Glutamatergic neuron (in vitro differentiated cells): ENCODE measurements around the gene FCSK. TPM values are rescaled to one million over a fixed set of nuclear protein-coding genes. Genes with fewer than 3 reads are reported as not detected.
A peak's percentile ranks its signal among the peaks of the same experiment; 100 is the strongest.

Experiments used
- DNase-seq: peaks from one replicate; pipeline ENCODE4 v3.0.0; 2022
- H3K27ac Mint-ChIP-seq: one replicate; pipeline ENCODE4 v1.8.0; 2020; ENCODE audit warnings: mild to moderate bottlenecking, mixed read lengths, inconsistent platforms; ENCODE audit not compliant: unreplicated experiment
- H3K27me3 Mint-ChIP-seq: one replicate; pipeline ENCODE4 v1.8.0; 2020; ENCODE audit warnings: mild to moderate bottlenecking, moderate library complexity, mixed read lengths, inconsistent platforms; ENCODE audit not compliant: unreplicated experiment
- H3K36me3 Mint-ChIP-seq: one replicate; pipeline ENCODE4 v1.8.0; 2020; ENCODE audit warnings: mild to moderate bottlenecking, mixed read lengths, inconsistent platforms; ENCODE audit not compliant: unreplicated experiment
- H3K4me1 Mint-ChIP-seq: one replicate; pipeline ENCODE4 v1.8.0; 2020; ENCODE audit warnings: mild to moderate bottlenecking, low read depth, mixed read lengths, inconsistent platforms; ENCODE audit not compliant: unreplicated experiment
- H3K4me3 Mint-ChIP-seq: one replicate; pipeline ENCODE4 v1.8.0; 2020; ENCODE audit warnings: mild to moderate bottlenecking, mixed read lengths, inconsistent platforms; ENCODE audit not compliant: unreplicated experiment
- H3K9me3 Mint-ChIP-seq: one replicate; pipeline ENCODE4 v1.8.0; 2020; ENCODE audit warnings: mild to moderate bottlenecking, moderate library complexity, mixed read lengths, inconsistent platforms; ENCODE audit not compliant: unreplicated experiment
- total RNA-seq: library from RNA; stranded (reverse); fragmentation: NEBNext Ultra II Directional; extraction: Animal tissue kit (Norgen Biotek cat#: 25700); gene quantifications from one replicate; pipeline ENCODE4 v1.2.1, GENCODE V29; 2021; ENCODE audit not compliant: unreplicated experiment
- TF ChIP-seq, protein P1 (sequence below): fragments of 200-600 bp; sonication (generic); IDR thresholded peaks from one replicate; pipeline ENCODE4 v1.5.0; 2021; ENCODE audit not compliant: partially characterized antibody, unreplicated experiment

Gene FCSK
- total RNA-seq, 1 donor from 2014 or later, result 15.4 TPM

- Mint-ChIP-seq H3K27me3 (peaks cover 6% of the 10 kb centered on the region), H3K36me3 (no peaks in the 10 kb centered on the region), H3K4me3 (no peak overlapping the region), H3K27ac (peak overlapping the region; percentile 38), H3K9me3 (peaks cover 6% of the 10 kb centered on the region), H3K4me1 (peaks cover 43% of the 10 kb centered on the region)
- DNase-seq, result no peak
- TF ChIP-seq, protein P1, sequence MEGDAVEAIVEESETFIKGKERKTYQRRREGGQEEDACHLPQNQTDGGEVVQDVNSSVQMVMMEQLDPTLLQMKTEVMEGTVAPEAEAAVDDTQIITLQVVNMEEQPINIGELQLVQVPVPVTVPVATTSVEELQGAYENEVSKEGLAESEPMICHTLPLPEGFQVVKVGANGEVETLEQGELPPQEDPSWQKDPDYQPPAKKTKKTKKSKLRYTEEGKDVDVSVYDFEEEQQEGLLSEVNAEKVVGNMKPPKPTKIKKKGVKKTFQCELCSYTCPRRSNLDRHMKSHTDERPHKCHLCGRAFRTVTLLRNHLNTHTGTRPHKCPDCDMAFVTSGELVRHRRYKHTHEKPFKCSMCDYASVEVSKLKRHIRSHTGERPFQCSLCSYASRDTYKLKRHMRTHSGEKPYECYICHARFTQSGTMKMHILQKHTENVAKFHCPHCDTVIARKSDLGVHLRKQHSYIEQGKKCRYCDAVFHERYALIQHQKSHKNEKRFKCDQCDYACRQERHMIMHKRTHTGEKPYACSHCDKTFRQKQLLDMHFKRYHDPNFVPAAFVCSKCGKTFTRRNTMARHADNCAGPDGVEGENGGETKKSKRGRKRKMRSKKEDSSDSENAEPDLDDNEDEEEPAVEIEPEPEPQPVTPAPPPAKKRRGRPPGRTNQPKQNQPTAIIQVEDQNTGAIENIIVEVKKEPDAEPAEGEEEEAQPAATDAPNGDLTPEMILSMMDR, result no peak
Measured at GRCh38 chr16:70419384-70420327, 34.7 kb upstream of the FCSK start.

DNA sequence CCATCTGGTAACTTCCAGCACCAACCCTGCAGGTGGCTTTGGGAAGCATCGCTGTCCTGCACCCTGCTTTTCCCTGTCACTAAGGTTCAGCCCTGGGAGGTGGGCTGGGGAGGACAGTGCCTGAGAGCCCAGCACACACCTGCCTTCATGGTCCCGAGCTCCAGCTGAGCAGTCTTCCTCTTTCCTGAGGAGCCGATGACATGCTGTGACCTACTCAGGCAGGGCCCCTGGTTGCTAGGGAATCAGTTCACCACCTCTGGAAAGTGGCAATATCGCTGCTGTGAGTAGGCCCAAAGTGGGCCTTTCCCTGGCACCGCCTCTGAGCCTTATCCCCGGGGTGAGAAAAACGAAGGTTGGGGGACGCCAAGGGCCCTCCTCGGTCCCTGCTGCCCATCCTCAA lies 33.4 kb upstream of the FCSK start:
- no peak overlapping the region for H3K27ac Mint-ChIP-seq
- no peak overlapping the region for H3K4me3 Mint-ChIP-seq
- no peaks in the 10 kb centered on the region for H3K36me3 Mint-ChIP-seq
- H3K9me3 Mint-ChIP-seq, result peaks cover 6% of the 10 kb centered on the region
- TF ChIP-seq, protein P1, result no peak
- peaks cover 40% of the 10 kb centered on the region for H3K4me1 Mint-ChIP-seq
- no peak for DNase-seq
- peaks cover 5% of the 10 kb centered on the region for H3K27me3 Mint-ChIP-seq

- no peak for DNase-seq
- H3K27me3 Mint-ChIP-seq, result peaks cover 4% of the 10 kb centered on the region
- no peaks in the 10 kb centered on the region for H3K36me3 Mint-ChIP-seq
- H3K4me1 Mint-ChIP-seq, result peaks cover 35% of the 10 kb centered on the region
- peak overlapping the region; percentile 66 for H3K27ac Mint-ChIP-seq
- H3K4me3 Mint-ChIP-seq, result no peak overlapping the region
- H3K9me3 Mint-ChIP-seq, result peaks cover 6% of the 10 kb centered on the region
- TF ChIP-seq, protein P1, result no peak
Measured at GRCh38 chr16:70421473-70422311, 32.7 kb upstream of the FCSK start.

GRCh38 chr16:70422543-70422942 lies 31.9 kb upstream of the FCSK start:
- TF ChIP-seq, protein P1, result no peak
- H3K27ac Mint-ChIP-seq, result no peak overlapping the region

GRCh38 chr16:70427786-70428177 lies 26.6 kb upstream of the FCSK start:
- Mint-ChIP-seq H3K27ac (peak overlapping the region; percentile 98), H3K9me3 (peaks cover 18% of the 10 kb centered on the region), H3K4me1 (peaks cover 45% of the 10 kb centered on the region), H3K36me3 (peaks cover 5% of the 10 kb centered on the region), H3K4me3 (peak overlapping the region; percentile 72), H3K27me3 (peaks cover 19% of the 10 kb centered on the region)
- no peak for DNase-seq
- TF ChIP-seq, protein P1, result no peak

More at GRCh38 chr16:70422543-70422942, 31.9 kb upstream of the FCSK start:
- Mint-ChIP-seq H3K9me3 (peaks cover 9% of the 10 kb centered on the region), H3K4me1 (peaks cover 38% of the 10 kb centered on the region), H3K27me3 (peaks cover 7% of the 10 kb centered on the region), H3K36me3 (peaks cover 2% of the 10 kb centered on the region), H3K4me3 (no peak overlapping the region)
- no peak for DNase-seq
